ENCODE data around the gene LGMN.

The LGMN gene

GRCh38 chr14:92748259-92749016, at the start of gene LGMN:
Gene LGMN, minus strand, starts transcription at chr14:92748627. Its CDS starts 15,841 bp downstream, at chr14:92732786.
- TF ChIP-seq GATA3 (IDR thresholded peaks at IDR 0.05; ENCODE audit: low read depth, low read length): no peak
- TF ChIP-seq GATA2 (IDR thresholded peaks at IDR 0.05; ENCODE audit: low read depth, low read length): no peak

- TF ChIP-seq GATA2 (IDR thresholded peaks at IDR 0.05; ENCODE audit: low read depth, low read length) (no peak), GATA3 (IDR thresholded peaks at IDR 0.05; ENCODE audit: low read depth, low read length) (no peak)
Measured at GRCh38 chr14:92794961-92795360, 46.5 kb upstream of the LGMN start.

- TF ChIP-seq GATA3 (IDR thresholded peaks at IDR 0.05; ENCODE audit: low read depth, low read length) (no peak), GATA2 (IDR thresholded peaks at IDR 0.05; ENCODE audit: low read depth, low read length) (no peak)
Measured at GRCh38 chr14:92794547-92794941, 46.1 kb upstream of the LGMN start.

GRCh38 chr14:92793709-92794546, 45.5 kb upstream of the LGMN start, which contains the start of gene GOLGA5:
Gene GOLGA5, plus strand, starts transcription at chr14:92794305. Its CDS starts 3,133 bp downstream, at chr14:92797438.
- TF ChIP-seq GATA2 (IDR thresholded peaks at IDR 0.05; ENCODE audit: low read depth, low read length) (no peak), GATA3 (IDR thresholded peaks at IDR 0.05; ENCODE audit: low read depth, low read length) (no peak)

GRCh38 chr14:92792885-92793284, 44.5 kb upstream of the LGMN start:
- TF ChIP-seq GATA3 (IDR thresholded peaks at IDR 0.05; ENCODE audit: low read depth, low read length): no peak
- no peak for TF ChIP-seq GATA2 (IDR thresholded peaks at IDR 0.05; ENCODE audit: low read depth, low read length)

GRCh38 chr14:92789457-92790089, 41.1 kb upstream of the LGMN start:
- no peak for TF ChIP-seq GATA3 (IDR thresholded peaks at IDR 0.05; ENCODE audit: low read depth, low read length)
- no peak for TF ChIP-seq GATA2 (IDR thresholded peaks at IDR 0.05; ENCODE audit: low read depth, low read length)

GRCh38 chr14:92787554-92787953, 39.1 kb upstream of the LGMN start:
- TF ChIP-seq GATA2 (IDR thresholded peaks at IDR 0.05; ENCODE audit: low read depth, low read length): no peak
- TF ChIP-seq GATA3 (IDR thresholded peaks at IDR 0.05; ENCODE audit: low read depth, low read length): no peak

- TF ChIP-seq GATA2 (IDR thresholded peaks at IDR 0.05; ENCODE audit: low read depth, low read length): no peak
- no peak for TF ChIP-seq GATA3 (IDR thresholded peaks at IDR 0.05; ENCODE audit: low read depth, low read length)
Measured at GRCh38 chr14:92786427-92786756, 38.0 kb upstream of the LGMN start.

GRCh38 chr14:92785667-92786426, 37.4 kb upstream of the LGMN start:
- TF ChIP-seq GATA2 (IDR thresholded peaks at IDR 0.05; ENCODE audit: low read depth, low read length) (no peak), GATA3 (IDR thresholded peaks at IDR 0.05; ENCODE audit: low read depth, low read length) (no peak)

GRCh38 chr14:92783813-92784431, 35.5 kb upstream of the LGMN start:
- TF ChIP-seq GATA2 (IDR thresholded peaks at IDR 0.05; ENCODE audit: low read depth, low read length) (no peak), GATA3 (IDR thresholded peaks at IDR 0.05; ENCODE audit: low read depth, low read length) (no peak)

GRCh38 chr14:92781350-92781749, 32.9 kb upstream of the LGMN start:
- no peak for TF ChIP-seq GATA3 (IDR thresholded peaks at IDR 0.05; ENCODE audit: low read depth, low read length)
- TF ChIP-seq GATA2 (IDR thresholded peaks at IDR 0.05; ENCODE audit: low read depth, low read length): no peak

- TF ChIP-seq GATA3 (IDR thresholded peaks at IDR 0.05; ENCODE audit: low read depth, low read length) (no peak), GATA2 (IDR thresholded peaks at IDR 0.05; ENCODE audit: low read depth, low read length) (no peak)
Measured at GRCh38 chr14:92780444-92781232, 32.2 kb upstream of the LGMN start.

GRCh38 chr14:92774572-92774971, 26.1 kb upstream of the LGMN start:
- TF ChIP-seq GATA2 (IDR thresholded peaks at IDR 0.05; ENCODE audit: low read depth, low read length): no peak
- no peak for TF ChIP-seq GATA3 (IDR thresholded peaks at IDR 0.05; ENCODE audit: low read depth, low read length)
